Measurements from ENCODE around the gene VN1R4. TPM values are rescaled to one million over a fixed set of nuclear protein-coding genes. Genes with fewer than 3 reads are reported as not detected.
A peak's percentile ranks its signal among the peaks of the same experiment; 100 is the strongest.

Gene VN1R4
- total and polyA plus RNA-seq, 2 donors from 2014 or later = not detected

- H3K27ac ChIP-seq (ENCODE audit: low read depth in 2 of 2, low read length in 2 of 2) = peak within 1 kb of the TSS; percentile 66 to 79
- FAIRE-seq (no peak), DNase-seq (peak; percentile 93 to 98 (median 95))
- peaks cover 3 to 6% (median 4%) of the 10 kb centered on the region in 3 donors for H3K9me3 ChIP-seq (ENCODE audit: control insufficient read depth in 2 of 3, insufficient read depth in 1 of 3, low read length in 3 of 3)
- H3K36me3 ChIP-seq (ENCODE audit: control insufficient read depth in 2 of 3, insufficient read depth in 3 of 3, low read length in 3 of 3) = peaks cover 7 to 27% (median 13%) of the 10 kb centered on the region in 3 donors
- peak within 1 kb of the TSS; percentile 89 to 97 (median 94) for H3K4me3 ChIP-seq (ENCODE audit: low read length in 3 of 3)
- intact Hi-C loops (cut with DNase I) = no loop called here
- no peaks in the 10 kb centered on the region for H3K4me1 ChIP-seq (ENCODE audit: control insufficient read depth in 2 of 3, insufficient read depth in 2 of 3, low read depth in 1 of 3, low read length in 3 of 3)
- H3K9ac ChIP-seq (ENCODE audit: low read length in 3 of 3) = peak within 1 kb of the TSS; percentile 37 to 90 (median 88)
- no peak for TF ChIP-seq CTCF (IDR thresholded peaks at IDR 0.05; ENCODE audit: borderline replicate concordance, extremely low read depth, insufficient read depth)
- no peaks in the 10 kb centered on the region for H3K27me3 ChIP-seq (ENCODE audit: control insufficient read depth, insufficient read depth, low read length)
These were observed 12.8 kb downstream of the VN1R4 start, which contains the start of gene ZNF677 for GRCh38 chr19:53254411-53255341. TSS of gene ZNF677 (minus strand) at chr19:53254873. CDS start at chr19:53251550, 3,323 bp downstream.

GRCh38 chr19:53246498-53246897, 21.0 kb downstream of the VN1R4 start:
- intact Hi-C loops (cut with DNase I) = no loop called here
- FAIRE-seq (no peak), DNase-seq (no peak)
- Histone ChIP-seq H3K9ac (ENCODE audit: low read length in 3 of 3) (no peak overlapping the region), H3K36me3 (ENCODE audit: control insufficient read depth in 2 of 3, insufficient read depth in 3 of 3, low read length in 3 of 3) (peaks cover 22 to 43% (median 25%) of the 10 kb centered on the region in 3 donors), H3K27ac (ENCODE audit: low read depth in 2 of 2, low read length in 2 of 2) (no peak overlapping the region), H3K9me3 (ENCODE audit: control insufficient read depth in 2 of 3, insufficient read depth in 1 of 3, low read length in 3 of 3) (peaks cover 8 to 64% (median 42%) of the 10 kb centered on the region in 3 donors), H3K4me3 (ENCODE audit: low read length in 3 of 3) (no peak overlapping the region), H3K4me1 (ENCODE audit: control insufficient read depth in 2 of 3, insufficient read depth in 2 of 3, low read depth in 1 of 3, low read length in 3 of 3) (no peaks in the 10 kb centered on the region), H3K27me3 (ENCODE audit: control insufficient read depth, insufficient read depth, low read length) (no peaks in the 10 kb centered on the region)
- TF ChIP-seq CTCF (IDR thresholded peaks at IDR 0.05; ENCODE audit: borderline replicate concordance, extremely low read depth, insufficient read depth) = no peak

GRCh38 chr19:53237114-53237777, 30.3 kb downstream of the VN1R4 start:
- DNase-seq (no peak), FAIRE-seq (no peak)
- H3K27me3 ChIP-seq (ENCODE audit: control insufficient read depth, insufficient read depth, low read length) = no peaks in the 10 kb centered on the region
- peaks cover 10 to 91% (median 53%) of the 10 kb centered on the region in 3 donors for H3K9me3 ChIP-seq (ENCODE audit: control insufficient read depth in 2 of 3, insufficient read depth in 1 of 3, low read length in 3 of 3)
- no peaks in the 10 kb centered on the region for H3K4me1 ChIP-seq (ENCODE audit: control insufficient read depth in 2 of 3, insufficient read depth in 2 of 3, low read depth in 1 of 3, low read length in 3 of 3)
- H3K4me3 ChIP-seq (ENCODE audit: low read length in 3 of 3) = peak overlapping the region in 1 of 3 donors; percentile 9
- no peak overlapping the region for H3K9ac ChIP-seq (ENCODE audit: low read length in 3 of 3)
- no peak for TF ChIP-seq CTCF (IDR thresholded peaks at IDR 0.05; ENCODE audit: borderline replicate concordance, extremely low read depth, insufficient read depth)
- intact Hi-C loops (cut with DNase I) = no loop called here
- no peak overlapping the region for H3K27ac ChIP-seq (ENCODE audit: low read depth in 2 of 2, low read length in 2 of 2)
- peaks cover 16 to 40% (median 17%) of the 10 kb centered on the region in 3 donors for H3K36me3 ChIP-seq (ENCODE audit: control insufficient read depth in 2 of 3, insufficient read depth in 3 of 3, low read length in 3 of 3)

Data from kidney (tissue), 14 donors.